ENCODE measurements around the gene SPOUT1.

GRCh38 chr9:128785427-128785826, 44.2 kb downstream of the SPOUT1 start:
- TF ChIP-seq CTCF (IDR thresholded peaks at IDR 0.05) = no peak
- TF ChIP-seq POLR2A (IDR thresholded peaks at IDR 0.05) = no peak
